GM23338 (cell line): ENCODE measurements around the gene BANP. TPM values are rescaled to one million over a fixed set of nuclear protein-coding genes. Genes with fewer than 3 reads are reported as not detected.

Source experiments
- ATAC-seq: fragments of 200-7000 bp; cut with Tn5 transposase; 3 replicates; pipeline ENCODE4 v1.9.1; 2020
- DNase-seq: peaks from one replicate; pipeline ENCODE4 v3.0.0-alpha.2; 2015; ENCODE audit warnings: low spot score
- H2AFZ ChIP-seq: fragments of 200-600 bp; sonication (generic); 2 replicates; pipeline ENCODE4 v1.8.0; 2016; ENCODE audit warnings: antibody characterized with exemption, mild to moderate bottlenecking, moderate library complexity
- H3F3A ChIP-seq: fragments of 200-600 bp; sonication (generic); replicated peaks from 2 replicates; pipeline ENCODE4 v1.8.0; 2017; ENCODE audit warnings: antibody characterized with exemption, mixed run types, low read depth
- H3K27ac ChIP-seq: fragments of 200-600 bp; sonication (generic); 2 replicates; pipeline ENCODE4 v1.6.1; 2016; ENCODE audit warnings: low read depth
- H3K27me3 ChIP-seq: fragments of 200-600 bp; sonication (generic); 2 replicates; pipeline ENCODE4 v1.8.0; 2016; ENCODE audit warnings: mild to moderate bottlenecking, mixed run types, moderate library complexity; ENCODE audit not compliant: insufficient read depth
- H3K36me3 ChIP-seq: fragments of 200-600 bp; sonication (generic); 2 replicates; pipeline ENCODE4 v1.8.0; 2016; ENCODE audit warnings: mild to moderate bottlenecking; ENCODE audit not compliant: insufficient read depth
- H3K4me1 ChIP-seq: fragments of 200-600 bp; sonication (generic); 2 replicates; pipeline ENCODE4 v1.8.0; 2016; ENCODE audit warnings: mild to moderate bottlenecking, moderate library complexity; ENCODE audit not compliant: insufficient read depth
- H3K4me2 ChIP-seq: fragments of 200-600 bp; sonication (generic); 2 replicates; pipeline ENCODE4 v1.7.1; 2017; ENCODE audit warnings: mixed run types
- H3K4me3 ChIP-seq: fragments of 200-600 bp; sonication (generic); 2 replicates; pipeline ENCODE4 v1.6.1; 2016; ENCODE audit warnings: mixed run types
- H3K79me2 ChIP-seq: fragments of 200-600 bp; sonication (generic); replicated peaks from 2 replicates; pipeline ENCODE4 v1.8.0; 2017; ENCODE audit warnings: mild to moderate bottlenecking; ENCODE audit not compliant: insufficient read depth
- H3K9me2 ChIP-seq: fragments of 200-600 bp; sonication (generic); 2 replicates; pipeline ENCODE4 v1.8.0; 2017; ENCODE audit not compliant: insufficient read depth
- H4K20me1 ChIP-seq: fragments of 200-600 bp; sonication (generic); replicated peaks from 2 replicates; pipeline ENCODE4 v1.8.0; 2017; ENCODE audit warnings: mild to moderate bottlenecking; ENCODE audit not compliant: insufficient read depth
- H3K27ac Mint-ChIP-seq: 2 replicates; pipeline ENCODE4 v1.8.0; 2020; ENCODE audit warnings: inconsistent platforms, mild to moderate bottlenecking, moderate library complexity, mixed read lengths
- H3K27me3 Mint-ChIP-seq: 3 replicates; pipeline ENCODE4 v1.8.0; 2022; ENCODE audit warnings: low read depth, mild to moderate bottlenecking, moderate library complexity, mixed read lengths, inconsistent platforms; ENCODE audit not compliant: insufficient read depth, poor library complexity
- H3K36me3 Mint-ChIP-seq: 3 replicates; pipeline ENCODE4 v1.8.0; 2021; ENCODE audit warnings: low read depth, mild to moderate bottlenecking, inconsistent platforms, moderate library complexity, mixed read lengths
- H3K4me1 Mint-ChIP-seq: 3 replicates; pipeline ENCODE4 v1.8.0; 2020; ENCODE audit warnings: mild to moderate bottlenecking, inconsistent platforms, mixed read lengths
- H3K4me3 Mint-ChIP-seq: 3 replicates; pipeline ENCODE4 v1.8.0; 2021; ENCODE audit warnings: moderate library complexity, mild to moderate bottlenecking, inconsistent platforms, mixed read lengths
- H3K9me3 Mint-ChIP-seq: 3 replicates; pipeline ENCODE4 v1.8.0; 2020; ENCODE audit warnings: moderate library complexity, mild to moderate bottlenecking, inconsistent platforms, mixed read lengths
- CTCF ChIP-seq, 2 experiments: fragments of 200-600 bp in 1 of 2; sonication (generic) in 1 of 2; conservative IDR thresholded peaks; 2 replicates each; pipeline versions ENCODE4 v1.5.1 to v1.6.1; 2016 to 2017; ENCODE audit warnings: antibody characterized with exemption in 2 of 2, low read depth in 2 of 2, mild to moderate bottlenecking in 2 of 2, moderate library complexity in 1 of 2
- EZH2 ChIP-seq: fragments of 200-600 bp; sonication (generic); IDR thresholded peaks from one replicate; pipeline ENCODE4 v1.8.0; 2017; ENCODE audit warnings: antibody characterized with exemption, mild to moderate bottlenecking, low read depth; ENCODE audit not compliant: unreplicated experiment
- NANOG ChIP-seq: IDR thresholded peaks from 2 replicates; pipeline ENCODE4 v1.6.1; 2016; ENCODE audit warnings: antibody characterized with exemption, borderline replicate concordance
- REST ChIP-seq: IDR thresholded peaks from one replicate; pipeline ENCODE4 v1.6.1; 2018; ENCODE audit warnings: antibody characterized with exemption; ENCODE audit not compliant: unreplicated experiment
- STAT1 ChIP-seq: IDR thresholded peaks from one replicate; pipeline ENCODE4 v1.6.1; 2016; ENCODE audit warnings: antibody characterized with exemption; ENCODE audit not compliant: unreplicated experiment
- ZNF114 ChIP-seq: fragments of 250-450 bp; sonication (Bioruptor Pico); IDR thresholded peaks from 2 replicates; pipeline ENCODE4 v1.5.0; 2020; ENCODE audit warnings: mild to moderate bottlenecking, moderate library complexity
- polyA plus RNA-seq: library from polyadenylated mRNA; unstranded; fragments of >200 nt; fragmentation: Nextera tagmentation; extraction: Ambion mirVana; gene quantifications from 2 replicates; pipeline ENCODE4 v1.2.1, GENCODE V29; 2016
- total RNA-seq: library from RNA; depleted of rRNA; stranded (reverse); fragments of >200 nt; shearing (Covaris generic); gene quantifications from 2 replicates; pipeline ENCODE4 v1.2.3, GENCODE V29; 2014

Gene BANP
- total and polyA plus RNA-seq, 2 experiments from 2014 or later, result 22.3 to 48.0 TPM

GRCh38 chr16:88067530-88068411, 116.5 kb downstream of the BANP start:
- peaks cover 11% of the 10 kb centered on the region for H3K36me3 Mint-ChIP-seq
- Histone ChIP-seq H3K9me2 (no peaks in the 10 kb centered on the region), H3K79me2 (no peaks in the 10 kb centered on the region), H3K36me3 (no peaks in the 10 kb centered on the region), H3K4me3 (no peak overlapping the region), H4K20me1 (no peaks in the 10 kb centered on the region; the same call in 1 of the 2 replicates), H2AFZ (no peak overlapping the region), H3F3A (no peaks in the 10 kb centered on the region), H3K4me2 (no peak overlapping the region), H3K27me3 (no peaks in the 10 kb centered on the region), H3K4me1 (no peaks in the 10 kb centered on the region), H3K27ac (no peak overlapping the region)
- DNase-seq (no peak), ATAC-seq (no peak)
- H3K9me3 Mint-ChIP-seq, result no peaks in the 10 kb centered on the region
- H3K4me1 Mint-ChIP-seq, result no peaks in the 10 kb centered on the region; the same call in 2 of the 3 replicates
- H3K27ac Mint-ChIP-seq, result no peak overlapping the region; the same call in 1 of the 2 replicates
- H3K4me3 Mint-ChIP-seq, result no peak overlapping the region
- TF ChIP-seq REST, result no peak
- no peak for TF ChIP-seq CTCF (conservative IDR thresholded peaks at IDR 0.05; ENCODE audit: low read depth in 2 of 2)
- no peak for TF ChIP-seq EZH2
- no peak for TF ChIP-seq ZNF114
- TF ChIP-seq NANOG, result no peak
- H3K27me3 Mint-ChIP-seq, result peaks cover 10% of the 10 kb centered on the region

GRCh38 chr16:88068476-88069396, 117.5 kb downstream of the BANP start:
- peak; percentile 18; the same call in 2 of the 3 replicates for ATAC-seq
- Histone ChIP-seq H3K9me2 (no peaks in the 10 kb centered on the region), H3K36me3 (no peaks in the 10 kb centered on the region), H3K4me1 (no peaks in the 10 kb centered on the region), H3F3A (no peaks in the 10 kb centered on the region), H4K20me1 (no peaks in the 10 kb centered on the region; the same call in 1 of the 2 replicates), H3K79me2 (no peaks in the 10 kb centered on the region), H3K4me3 (no peak overlapping the region), H3K4me2 (no peak overlapping the region), H3K27me3 (no peaks in the 10 kb centered on the region), H2AFZ (no peak overlapping the region), H3K27ac (no peak overlapping the region)
- Mint-ChIP-seq H3K27ac (no peak overlapping the region; the same call in 1 of the 2 replicates), H3K9me3 (no peaks in the 10 kb centered on the region), H3K36me3 (peaks cover 11% of the 10 kb centered on the region), H3K4me3 (no peak overlapping the region), H3K27me3 (peaks cover 10% of the 10 kb centered on the region), H3K4me1 (no peaks in the 10 kb centered on the region; the same call in 2 of the 3 replicates)
- TF ChIP-seq STAT1, result no peak
- peak; percentile 24 to 29; a peak in 2 of 4 replicates for TF ChIP-seq CTCF (conservative IDR thresholded peaks at IDR 0.05; ENCODE audit: low read depth in 2 of 2)
- no peak for DNase-seq
